Subcutaneous abdominal adipose tissue (tissue), 5 donors: ENCODE data around the gene NCOA5.

Experiments
- H3K27ac ChIP-seq: one replicate; pipeline ENCODE4 v1.7.0; 2013; ENCODE audit warnings: low read depth, mild to moderate bottlenecking, inconsistent platforms, low read length, moderate library complexity
- H3K27me3 ChIP-seq, 5 donors: one replicate each; pipeline ENCODE4 v1.7.0; 2013; ENCODE audit warnings: low read length in 5 of 5, inconsistent platforms in 1 of 5; ENCODE audit not compliant: control insufficient read depth in 5 of 5, insufficient read depth in 4 of 5
- H3K36me3 ChIP-seq, 5 donors: one replicate each; pipeline ENCODE4 v1.7.0; 2013; ENCODE audit warnings: low read length in 5 of 5; ENCODE audit not compliant: control insufficient read depth in 5 of 5, insufficient read depth in 5 of 5
- H3K4me1 ChIP-seq, 5 donors: one replicate each; pipeline ENCODE4 v1.7.0; 2013; ENCODE audit warnings: low read length in 5 of 5, mild to moderate bottlenecking in 3 of 5, moderate library complexity in 1 of 5; ENCODE audit not compliant: control insufficient read depth in 5 of 5, insufficient read depth in 5 of 5
- H3K4me3 ChIP-seq, 5 donors: one replicate each; pipeline ENCODE4 v1.7.0; 2013; ENCODE audit warnings: low read length in 5 of 5, low read depth in 1 of 5
- H3K9ac ChIP-seq, 5 donors: one replicate each; pipeline ENCODE4 v1.7.0; 2013; ENCODE audit warnings: low read length in 5 of 5, mild to moderate bottlenecking in 4 of 5, moderate library complexity in 3 of 5
- H3K9me3 ChIP-seq, 5 donors: one replicate each; pipeline ENCODE4 v1.7.0; 2013; ENCODE audit warnings: low read length in 5 of 5; ENCODE audit not compliant: control insufficient read depth in 5 of 5
- donor health status: healthy.
- donor health status: healthy.
- donor health status: healthy.
- donor health status: healthy.
- donor health status: healthy.

NCOA5 gene

DNA sequence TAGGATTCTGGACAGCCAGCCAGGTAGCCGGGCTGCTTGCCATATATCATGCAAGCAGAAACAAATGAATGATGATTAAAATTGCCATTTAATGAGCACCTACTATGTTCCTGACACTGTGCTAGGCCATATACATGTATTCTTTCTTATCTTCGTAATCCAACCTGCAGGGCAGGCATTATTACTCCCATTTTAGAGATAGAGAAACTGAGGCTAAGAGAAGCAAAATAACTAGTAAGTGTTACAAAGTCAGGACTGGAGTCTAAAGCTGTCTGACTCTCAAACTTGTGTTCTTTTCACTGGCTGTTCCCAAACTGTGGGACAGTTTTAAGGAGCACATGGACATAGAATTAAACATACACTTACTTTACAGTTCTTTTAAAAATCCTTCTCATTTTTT, 30.4 kb upstream of the NCOA5 start:
- H3K9ac ChIP-seq = peak overlapping the region in 1 of 5 donors; percentile 37
- H3K27ac ChIP-seq = peak overlapping the region; percentile 88
- H3K36me3 ChIP-seq = peaks cover 0 to 31% (median 27%) of the 10 kb centered on the region in 5 donors
- H3K4me1 ChIP-seq = peaks cover 8 to 55% (median 42%) of the 10 kb centered on the region in 5 donors
- H3K9me3 ChIP-seq = no peaks in the 10 kb centered on the region
- peak overlapping the region in 1 of 5 donors; percentile 2 for H3K4me3 ChIP-seq
- H3K27me3 ChIP-seq = no peaks in the 10 kb centered on the region

DNA sequence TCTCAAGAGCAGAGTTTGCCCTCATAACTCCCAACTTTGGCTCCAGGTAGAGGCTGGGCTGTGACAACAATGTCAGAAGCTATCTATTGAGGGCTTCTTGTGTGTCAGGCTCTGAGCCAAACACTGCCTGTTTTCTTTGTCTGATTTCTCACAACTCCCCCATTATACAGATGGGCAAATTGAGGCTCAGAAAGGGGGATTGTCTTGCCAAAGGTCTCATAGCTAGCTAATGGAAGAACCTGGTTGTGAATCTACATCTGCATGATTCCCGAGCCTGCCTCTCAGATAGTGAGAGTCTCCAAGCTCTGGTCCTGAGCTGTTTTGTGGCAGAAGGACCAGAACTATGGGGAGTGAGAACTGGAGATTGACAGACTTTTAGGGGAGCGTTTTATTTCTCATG, 29.8 kb upstream of the NCOA5 start:
- Histone ChIP-seq H3K4me1 (peaks cover 8 to 55% (median 42%) of the 10 kb centered on the region in 5 donors), H3K4me3 (peak overlapping the region in 4 of 5 donors; percentile 63 to 81 (median 70)), H3K27me3 (no peaks in the 10 kb centered on the region), H3K27ac (peak overlapping the region; percentile 88), H3K9ac (peak overlapping the region in 2 of 5 donors; percentile 75 to 80), H3K9me3 (no peaks in the 10 kb centered on the region), H3K36me3 (peaks cover 0 to 28% (median 25%) of the 10 kb centered on the region in 5 donors)

DNA sequence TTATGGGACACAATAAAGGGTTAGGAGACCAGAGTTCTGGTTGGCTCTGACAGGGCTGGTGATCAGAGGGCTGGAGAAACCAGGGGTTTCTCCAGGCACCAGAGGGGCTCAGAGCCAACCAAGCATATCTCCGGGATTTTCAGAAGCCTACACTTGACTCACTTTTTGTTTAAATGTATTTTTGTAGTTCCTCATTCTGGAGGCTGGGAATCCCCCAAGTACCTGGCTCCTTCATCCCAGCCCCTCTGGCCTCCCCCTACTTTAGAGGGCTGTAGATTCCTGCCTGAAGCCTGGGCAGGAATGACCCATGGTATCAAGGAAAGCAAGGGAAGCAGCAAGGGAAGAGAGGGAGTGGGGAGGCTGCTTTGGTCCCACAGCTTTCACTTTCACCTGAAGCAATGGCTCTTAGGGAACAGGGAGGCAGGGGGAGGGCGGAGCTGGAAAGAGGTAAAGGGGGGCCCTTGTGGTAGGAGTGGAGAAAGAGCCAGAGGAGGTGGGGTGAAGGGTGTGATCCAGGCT, 29.3 kb upstream of the NCOA5 start:
- Histone ChIP-seq H3K4me1 (peaks cover 8 to 55% (median 42%) of the 10 kb centered on the region in 5 donors), H3K9ac (peak overlapping the region in 3 of 5 donors; percentile 65 to 80 (median 75))

DNA sequence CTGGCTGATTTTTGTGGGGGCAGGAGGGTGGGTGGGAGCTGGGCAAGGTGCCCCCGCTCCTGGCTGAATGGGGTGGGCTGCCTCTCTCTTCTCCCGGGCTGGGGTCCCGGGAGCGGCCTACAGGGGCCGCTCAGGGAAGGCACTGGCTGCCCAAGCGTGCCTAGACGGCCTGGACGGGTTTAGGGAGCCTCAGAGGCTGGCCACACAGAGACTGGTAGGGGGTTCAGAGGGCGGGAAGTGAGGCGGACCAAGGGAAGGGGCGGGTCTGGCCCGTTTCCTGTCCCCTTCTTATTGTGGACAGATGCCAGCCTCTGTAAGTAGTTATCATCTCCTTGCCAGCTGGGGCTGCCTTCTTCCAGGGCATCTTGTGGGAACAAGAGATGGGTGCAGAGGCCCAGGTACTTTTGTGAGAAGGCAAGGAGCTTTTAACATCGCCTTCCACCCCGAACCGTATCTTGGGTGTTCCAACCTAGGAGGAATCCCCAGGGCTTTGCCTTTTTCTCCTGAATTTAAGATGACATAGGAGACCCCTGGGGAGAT, 28.8 kb upstream of the NCOA5 start:
- Histone ChIP-seq H3K9me3 (no peaks in the 10 kb centered on the region), H3K27ac (peak overlapping the region; percentile 88), H3K9ac (peak overlapping the region in 4 of 5 donors; percentile 65 to 80 (median 73)), H3K36me3 (peaks cover 0 to 19% (median 17%) of the 10 kb centered on the region in 5 donors), H3K4me1 (peaks cover 8 to 52% (median 42%) of the 10 kb centered on the region in 5 donors), H3K4me3 (peak overlapping the region; percentile 69 to 81 (median 72)), H3K27me3 (no peaks in the 10 kb centered on the region)

More for the DNA sequence above, 29.3 kb upstream of the NCOA5 start:
- no peaks in the 10 kb centered on the region for H3K9me3 ChIP-seq
- H3K27ac ChIP-seq = peak overlapping the region; percentile 88
- H3K36me3 ChIP-seq = peaks cover 0 to 24% (median 23%) of the 10 kb centered on the region in 5 donors
- peak overlapping the region; percentile 63 to 81 (median 72) for H3K4me3 ChIP-seq
- H3K27me3 ChIP-seq = no peaks in the 10 kb centered on the region

DNA sequence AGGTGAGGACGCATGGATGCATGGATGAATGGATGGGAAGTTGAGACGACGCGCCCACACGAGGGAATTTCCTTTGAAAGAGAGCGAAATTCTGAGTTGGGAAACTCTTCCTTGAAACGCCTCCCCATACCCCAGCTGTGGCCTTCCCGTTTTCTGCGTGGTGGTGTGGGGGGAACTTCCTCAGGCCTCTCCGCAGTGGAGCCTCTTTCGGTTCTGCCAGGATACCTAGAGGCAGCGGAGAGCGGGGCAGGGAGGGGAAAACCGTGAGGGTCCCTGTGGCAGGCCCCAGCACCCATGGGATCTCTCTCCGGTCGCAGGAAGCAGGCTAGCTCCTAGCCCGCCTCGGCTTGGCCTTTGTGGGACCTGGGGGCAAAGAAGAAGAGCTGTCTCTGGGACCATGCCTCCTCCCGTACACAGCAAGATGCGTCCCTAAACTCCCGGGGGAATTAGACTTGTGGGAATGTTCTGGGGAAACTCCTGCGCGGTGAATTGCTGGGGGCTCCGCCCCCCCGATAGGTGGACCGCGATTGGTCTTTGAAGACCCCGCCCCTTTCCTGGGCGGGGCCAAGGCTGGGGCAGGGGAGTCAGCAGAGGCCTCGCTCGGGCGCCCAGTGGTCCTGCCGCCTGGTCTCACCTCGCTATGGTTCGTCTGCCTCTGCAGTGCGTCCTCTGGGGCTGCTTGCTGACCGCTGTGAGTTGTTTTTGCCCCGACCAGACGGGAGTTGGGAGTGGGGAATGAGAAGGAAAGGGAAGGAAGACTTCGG, 28.1 kb upstream of the NCOA5 start, which contains the start of gene CD40:
Gene CD40 (plus strand): TSS at position 611 of the 764 bp plus-strand sequence. CDS start 30 bp downstream, at position 641.
- Histone ChIP-seq H3K4me1 (peaks cover 8 to 52% (median 42%) of the 10 kb centered on the region in 5 donors), H3K27me3 (peaks cover 0 to 2% (median 0%) of the 10 kb centered on the region in 5 donors)

DNA sequence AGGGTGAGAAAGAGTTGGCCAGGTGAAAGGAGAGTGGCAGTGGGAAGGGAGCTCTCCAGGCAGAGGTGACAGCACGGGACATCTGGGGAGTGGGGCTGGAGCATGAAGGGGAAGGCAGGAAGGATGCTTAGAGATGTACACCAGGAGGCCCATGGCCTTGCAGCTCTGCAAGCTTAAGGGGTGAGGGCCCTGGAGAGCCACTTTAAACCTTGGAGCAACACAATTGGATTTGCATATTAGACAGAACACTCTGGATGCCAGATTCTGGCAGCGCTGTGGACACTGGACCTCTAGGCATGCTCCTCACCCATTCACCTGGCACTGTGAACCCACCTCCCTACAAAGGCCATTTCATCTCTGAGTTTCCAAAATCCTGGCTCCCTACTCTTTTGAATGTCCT, 24.7 kb upstream of the NCOA5 start:
- Histone ChIP-seq H3K27ac (no peak overlapping the region), H3K4me3 (no peak overlapping the region), H3K4me1 (peaks cover 7 to 34% (median 19%) of the 10 kb centered on the region in 5 donors), H3K36me3 (no peaks in the 10 kb centered on the region), H3K9ac (no peak overlapping the region), H3K27me3 (peaks cover 0 to 4% (median 0%) of the 10 kb centered on the region in 5 donors), H3K9me3 (no peaks in the 10 kb centered on the region)

More for the DNA sequence above, 28.1 kb upstream of the NCOA5 start, which contains the start of gene CD40:
- peak within 1 kb of the TSS; percentile 88 for H3K27ac ChIP-seq
- peak within 1 kb of the TSS; percentile 65 to 84 (median 75) for H3K9ac ChIP-seq
- H3K4me3 ChIP-seq = peak within 1 kb of the TSS; percentile 69 to 81 (median 72)
- H3K9me3 ChIP-seq = no peaks in the 10 kb centered on the region
- peaks cover 0 to 12% (median 11%) of the 10 kb centered on the region in 5 donors for H3K36me3 ChIP-seq

DNA sequence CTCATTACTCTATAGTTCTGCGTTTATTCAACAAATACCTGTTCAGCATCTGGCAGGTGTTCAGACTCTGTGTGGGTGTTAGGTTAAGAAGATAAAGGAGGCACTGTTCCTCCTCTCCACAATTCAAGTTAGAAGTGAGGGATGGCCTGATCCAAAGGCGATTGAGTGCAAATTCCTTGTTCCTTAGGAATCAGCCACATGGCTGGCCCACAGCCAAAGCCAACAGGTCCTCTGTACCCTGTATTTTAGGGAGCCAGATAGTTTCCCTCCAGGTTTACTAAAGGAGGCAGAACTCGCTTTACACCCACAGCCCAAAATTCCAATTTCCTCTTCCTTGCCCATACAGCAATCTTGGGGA, 23.3 kb upstream of the NCOA5 start:
- peaks cover 0 to 11% (median 4%) of the 10 kb centered on the region in 5 donors for H3K27me3 ChIP-seq
- H3K36me3 ChIP-seq = no peaks in the 10 kb centered on the region
- no peak overlapping the region for H3K27ac ChIP-seq
- H3K9me3 ChIP-seq = no peaks in the 10 kb centered on the region
- H3K4me3 ChIP-seq = no peak overlapping the region
- H3K9ac ChIP-seq = no peak overlapping the region
- H3K4me1 ChIP-seq = peaks cover 4 to 29% (median 10%) of the 10 kb centered on the region in 5 donors

DNA sequence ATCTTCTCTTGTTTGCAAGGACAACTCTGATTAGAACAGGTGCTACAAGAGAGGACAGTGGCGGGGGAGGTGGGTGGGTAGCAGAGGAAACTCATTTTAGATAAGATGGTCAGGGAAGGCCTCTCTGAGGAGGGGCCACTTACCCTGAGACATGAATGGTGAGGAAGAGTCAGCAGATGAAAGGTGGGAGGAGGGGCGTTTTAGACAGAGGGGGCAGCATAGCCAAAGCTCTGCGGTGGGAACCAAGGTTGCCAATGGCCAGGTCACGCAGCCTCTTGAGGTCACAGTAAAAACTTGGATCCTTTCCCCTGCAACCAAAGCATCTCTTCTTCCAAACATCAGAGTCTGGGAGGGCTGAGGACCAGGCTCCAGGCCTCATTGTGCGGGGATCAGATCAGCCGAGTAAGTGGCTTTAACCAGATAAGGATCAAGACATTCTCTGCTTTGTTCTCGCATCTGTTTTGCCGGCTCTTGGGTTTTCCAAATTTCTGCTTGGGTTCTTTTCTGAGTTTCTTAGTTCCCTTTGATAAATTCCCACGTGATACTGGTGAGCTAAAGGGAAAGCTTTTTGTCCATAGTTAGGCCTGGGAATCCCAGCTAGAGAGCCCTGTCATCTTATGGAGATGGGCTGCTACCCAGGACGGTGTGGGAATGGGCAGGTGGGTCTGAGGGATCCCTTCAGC, 22.8 kb upstream of the NCOA5 start:
- Histone ChIP-seq H3K4me3 (no peak overlapping the region), H3K36me3 (no peaks in the 10 kb centered on the region), H3K27me3 (peaks cover 0 to 11% (median 4%) of the 10 kb centered on the region in 5 donors), H3K27ac (no peak overlapping the region), H3K9ac (no peak overlapping the region), H3K4me1 (peaks cover 2 to 25% (median 6%) of the 10 kb centered on the region in 5 donors), H3K9me3 (no peaks in the 10 kb centered on the region)

DNA sequence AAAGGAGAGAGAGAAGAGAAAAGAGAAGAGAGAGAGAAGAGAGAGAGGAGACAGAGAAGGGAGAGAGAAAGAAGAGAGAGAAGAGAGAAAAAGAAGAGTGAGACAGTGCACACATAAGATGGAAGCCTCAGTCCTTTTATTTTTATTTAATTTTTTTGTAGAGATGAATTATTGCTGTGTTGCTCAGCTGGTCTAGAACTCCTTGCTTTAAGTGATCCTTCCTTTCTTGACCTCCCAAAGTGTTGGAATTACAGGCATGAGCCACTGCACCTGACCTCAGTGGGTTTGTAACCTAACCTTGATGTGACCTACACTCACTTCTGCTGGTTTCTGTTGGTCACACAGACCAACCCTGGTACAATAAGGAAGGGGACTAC, 22.1 kb upstream of the NCOA5 start:
- Histone ChIP-seq H3K27me3 (peaks cover 0 to 11% (median 4%) of the 10 kb centered on the region in 5 donors), H3K4me1 (peaks cover 0 to 22% (median 6%) of the 10 kb centered on the region in 5 donors), H3K36me3 (no peaks in the 10 kb centered on the region), H3K9ac (no peak overlapping the region), H3K9me3 (no peaks in the 10 kb centered on the region), H3K27ac (no peak overlapping the region), H3K4me3 (no peak overlapping the region)
